Left renal cortex interstitium (tissue), 4 donors: Measurements from ENCODE around the gene RTP1. TPM values are rescaled to one million over a fixed set of nuclear protein-coding genes. Genes with fewer than 3 reads are reported as not detected.
"Not testable (repeated sequence)": the region's sequence is repeated elsewhere in the genome, so short reads cannot be mapped to it uniquely, and the experiment has no call there.

Experiments used
- DNase-seq, 4 donors: peaks; one replicate each; pipeline ENCODE4 v3.0.0-alpha.2; 2013; ENCODE audit warnings: low read depth in 4 of 4, low spot score in 2 of 4, missing footprints in 1 of 4
- polyA plus RNA-seq, 4 donors: library from polyadenylated mRNA; unstranded; fragments of 120-200 nt; gene quantifications; one replicate each; pipeline ENCODE4 v1.2.1, GENCODE V29; 2013; ENCODE audit not compliant: insufficient read length in 4 of 4

Gene RTP1
- polyA plus RNA-seq, 4 donors, result not detected

GRCh38 chr3:187237741-187238140, 40.5 kb downstream of the RTP1 start:
- no peak for DNase-seq

GRCh38 chr3:187238239-187238638, 41.0 kb downstream of the RTP1 start:
- DNase-seq, result no peak

DNA sequence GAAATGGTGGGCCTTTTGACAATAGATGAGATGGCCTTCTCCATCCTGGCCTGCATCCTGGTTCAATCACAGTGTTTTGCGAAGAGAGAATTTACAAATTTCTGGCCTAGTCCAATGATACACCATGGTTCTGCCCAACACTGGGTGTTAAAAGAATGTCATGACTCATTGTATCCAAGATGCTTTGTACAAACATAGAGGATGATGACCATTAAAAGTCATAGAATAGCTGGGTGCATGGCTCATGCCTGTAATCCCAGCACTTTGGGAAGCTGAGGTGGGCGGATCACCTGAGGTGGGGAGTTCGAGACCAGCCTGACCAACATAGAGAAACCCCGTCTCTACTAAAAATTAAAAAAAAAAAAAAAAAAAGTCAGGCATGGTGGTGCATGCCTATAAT, 41.5 kb downstream of the RTP1 start:
- DNase-seq, result not testable (repeated sequence)

DNA sequence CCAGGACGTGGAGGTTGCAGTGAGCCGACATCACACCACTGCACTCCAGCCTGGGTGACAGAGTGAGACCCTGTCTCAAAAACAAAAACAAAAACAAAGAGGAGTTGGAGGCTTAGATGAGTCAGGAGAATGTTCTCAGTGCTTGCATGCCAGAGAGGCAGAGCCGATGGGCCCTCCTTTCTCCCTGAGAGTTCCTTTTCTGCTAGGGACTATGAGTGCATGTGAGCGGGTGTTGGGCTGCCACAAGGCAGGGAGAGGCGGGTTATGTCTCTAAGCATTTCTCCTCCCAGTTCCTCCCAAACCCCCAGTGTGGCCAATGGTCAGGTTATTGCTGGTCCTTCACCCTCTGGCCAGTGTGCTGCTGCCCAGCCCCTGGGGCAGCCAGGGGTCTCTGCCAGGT, 45.1 kb downstream of the RTP1 start:
- no peak for DNase-seq

DNA sequence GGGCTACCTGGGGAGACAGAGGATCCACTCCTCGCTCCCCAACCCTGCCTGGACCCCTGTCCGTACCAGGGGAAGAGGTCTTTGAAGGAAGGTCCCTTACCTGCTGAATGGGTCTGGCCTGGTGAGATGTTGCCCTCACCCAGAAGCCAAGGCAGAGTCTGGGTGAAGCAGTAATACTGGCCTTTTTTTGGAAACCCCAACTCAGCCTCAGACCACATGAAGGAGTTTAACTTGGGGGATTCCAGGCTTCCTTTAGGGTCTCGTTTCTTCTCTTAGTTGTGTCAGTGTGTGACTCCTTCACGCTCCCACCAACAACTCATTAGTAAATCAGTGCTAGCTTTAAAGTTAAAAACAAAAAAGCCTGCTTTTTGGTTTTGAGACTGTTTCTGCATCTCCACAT, 45.6 kb downstream of the RTP1 start:
- no peak for DNase-seq

- DNase-seq, result no peak
Measured at GRCh38 chr3:187243933-187244524, 46.7 kb downstream of the RTP1 start.

DNA sequence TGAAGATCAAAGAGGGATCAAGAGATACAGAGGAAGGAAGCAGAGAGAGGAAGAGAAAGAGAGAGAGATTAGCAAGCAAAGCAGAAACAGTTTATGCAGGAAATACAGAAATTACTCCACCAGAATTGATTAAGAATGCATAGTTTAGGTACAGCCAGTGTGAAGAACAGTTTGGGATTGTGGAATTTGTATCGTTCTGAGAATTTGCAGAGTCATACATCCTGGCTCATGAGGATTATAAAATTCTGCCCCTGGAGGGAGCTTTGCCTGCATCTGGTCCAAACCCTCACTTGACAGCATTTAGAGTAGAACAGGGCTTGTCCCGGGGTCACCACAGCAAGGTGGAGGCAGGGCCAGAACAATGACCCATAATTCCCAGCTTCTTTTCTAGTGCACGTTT, 50.1 kb downstream of the RTP1 start:
- DNase-seq, result no peak

Other genes with a start within 250 kb of the RTP1 start
- 10 to 100 TPM; 17.3 to 27.0 (median 18.9) TPM for gene RPL39L, start 58.0 kb upstream of the RTP1 start, polyA plus RNA-seq
- gene MASP1, start 94.3 kb downstream of the RTP1 start, polyA plus RNA-seq, result 10 to 100 TPM in 1 of 4 donors, 1 to 10 TPM in 3; 7.2 to 10.2 (median 8.4) TPM
- gene RTP4, start 170.9 kb downstream of the RTP1 start, polyA plus RNA-seq, result 1 to 10 TPM in 1 of 4 donors, under 1 TPM in 3; 0.48 to 1.5 (median 0.74) TPM